RWPE2 (cell line): ENCODE results near the gene CSMD2.

Experiments used
- ATAC-seq: fragments of 200-7000 bp; cut with Tn5 transposase; 3 replicates; pipeline ENCODE4 v1.9.1; 2021; ENCODE audit warnings: low read depth
- DNase-seq: peaks from one replicate; pipeline ENCODE4 v3.0.0-alpha.2; 2020; ENCODE audit warnings: low spot score
- H3K27ac ChIP-seq: fragments of 450-650 bp; 2 replicates; pipeline ENCODE4 v1.5.1; 2017; ENCODE audit warnings: mild to moderate bottlenecking; ENCODE audit not compliant: poor library complexity, severe bottlenecking
- H3K27me3 ChIP-seq: fragments of 250-450 bp; sonication (Bioruptor Pico); 2 replicates; pipeline ENCODE4 v1.5.1; 2021; ENCODE audit warnings: mild to moderate bottlenecking, moderate library complexity; ENCODE audit not compliant: insufficient read depth, poor library complexity, severe bottlenecking
- H3K36me3 ChIP-seq: fragments of 250-450 bp; sonication (Bioruptor Pico); 2 replicates; pipeline ENCODE4 v1.5.1; 2020; ENCODE audit warnings: low read depth, mild to moderate bottlenecking, moderate library complexity
- H3K4me1 ChIP-seq: fragments of 250-450 bp; sonication (Bioruptor Pico); 2 replicates; pipeline ENCODE4 v1.5.1; 2021; ENCODE audit warnings: mild to moderate bottlenecking, moderate library complexity; ENCODE audit not compliant: insufficient read depth, poor library complexity, severe bottlenecking
- H3K4me3 ChIP-seq: fragments of 250-450 bp; sonication (Bioruptor Pico); 2 replicates; pipeline ENCODE4 v1.5.1; 2021; ENCODE audit warnings: mild to moderate bottlenecking, moderate library complexity; ENCODE audit not compliant: severe bottlenecking
- H3K9me3 ChIP-seq: fragments of 250-450 bp; sonication (Bioruptor Pico); 2 replicates; pipeline ENCODE4 v1.5.1; 2021; ENCODE audit warnings: mild to moderate bottlenecking, moderate library complexity; ENCODE audit not compliant: severe bottlenecking
- TF ChIP-seq, protein P1 (sequence below): fragments of 450-650 bp; IDR thresholded peaks from one replicate; pipeline ENCODE4 v1.5.1; 2017; ENCODE audit warnings: mild to moderate bottlenecking, moderate library complexity; ENCODE audit not compliant: poor library complexity, severe bottlenecking

The CSMD2 gene

GRCh38 chr1:33849211-33849610 lies 315.8 kb downstream of the CSMD2 start:
- no peaks in the 10 kb centered on the region for H3K9me3 ChIP-seq
- H3K27ac ChIP-seq: no peak overlapping the region
- TF ChIP-seq, protein P1, sequence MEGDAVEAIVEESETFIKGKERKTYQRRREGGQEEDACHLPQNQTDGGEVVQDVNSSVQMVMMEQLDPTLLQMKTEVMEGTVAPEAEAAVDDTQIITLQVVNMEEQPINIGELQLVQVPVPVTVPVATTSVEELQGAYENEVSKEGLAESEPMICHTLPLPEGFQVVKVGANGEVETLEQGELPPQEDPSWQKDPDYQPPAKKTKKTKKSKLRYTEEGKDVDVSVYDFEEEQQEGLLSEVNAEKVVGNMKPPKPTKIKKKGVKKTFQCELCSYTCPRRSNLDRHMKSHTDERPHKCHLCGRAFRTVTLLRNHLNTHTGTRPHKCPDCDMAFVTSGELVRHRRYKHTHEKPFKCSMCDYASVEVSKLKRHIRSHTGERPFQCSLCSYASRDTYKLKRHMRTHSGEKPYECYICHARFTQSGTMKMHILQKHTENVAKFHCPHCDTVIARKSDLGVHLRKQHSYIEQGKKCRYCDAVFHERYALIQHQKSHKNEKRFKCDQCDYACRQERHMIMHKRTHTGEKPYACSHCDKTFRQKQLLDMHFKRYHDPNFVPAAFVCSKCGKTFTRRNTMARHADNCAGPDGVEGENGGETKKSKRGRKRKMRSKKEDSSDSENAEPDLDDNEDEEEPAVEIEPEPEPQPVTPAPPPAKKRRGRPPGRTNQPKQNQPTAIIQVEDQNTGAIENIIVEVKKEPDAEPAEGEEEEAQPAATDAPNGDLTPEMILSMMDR: no peak
- ATAC-seq (0 out of 3 replicates have a peak, but pooled peaks have one; percentile 25), DNase-seq (no peak)
- no peak overlapping the region for H3K4me3 ChIP-seq
- no peaks in the 10 kb centered on the region for H3K36me3 ChIP-seq
- no peaks in the 10 kb centered on the region for H3K4me1 ChIP-seq
- H3K27me3 ChIP-seq: no peaks in the 10 kb centered on the region

DNA sequence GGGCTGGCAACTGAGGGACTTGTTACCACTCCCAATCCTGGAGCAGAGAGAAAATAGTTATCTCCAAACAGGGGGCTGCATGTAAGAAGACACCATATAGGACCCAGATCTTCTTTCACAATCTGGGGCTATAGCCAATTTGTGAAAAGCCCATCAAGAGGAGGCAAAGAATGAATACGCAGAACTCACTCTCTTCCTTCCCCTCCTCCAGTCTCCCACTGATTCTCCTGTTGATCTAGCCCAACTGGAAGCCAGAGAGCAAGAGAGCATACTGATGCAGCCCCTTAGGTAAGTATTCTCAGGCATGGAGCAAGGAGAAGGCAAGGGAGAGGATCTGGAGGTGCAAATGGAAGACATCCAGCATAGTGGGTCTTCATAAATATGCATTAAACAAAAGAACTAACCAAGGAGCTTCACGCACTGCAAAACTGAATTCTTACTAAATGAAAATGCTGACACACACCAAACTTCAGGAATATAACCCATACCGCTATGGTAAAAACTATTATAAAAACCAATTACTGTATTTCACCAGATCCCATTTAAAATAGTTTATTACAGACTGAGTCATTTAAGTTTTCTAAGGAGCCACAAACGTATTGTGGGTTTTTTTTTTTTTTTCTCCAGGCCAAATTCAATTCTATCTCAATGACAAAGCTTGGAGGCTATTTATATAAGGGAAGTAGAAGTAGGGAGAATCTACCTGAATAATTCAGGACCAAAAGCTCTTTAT lies 316.7 kb downstream of the CSMD2 start:
- H3K4me3 ChIP-seq: no peak overlapping the region
- H3K27me3 ChIP-seq: no peaks in the 10 kb centered on the region
- no peaks in the 10 kb centered on the region for H3K9me3 ChIP-seq
- DNase-seq (no peak), ATAC-seq (no peak)
- H3K36me3 ChIP-seq: no peaks in the 10 kb centered on the region
- no peak overlapping the region for H3K27ac ChIP-seq
- H3K4me1 ChIP-seq: no peaks in the 10 kb centered on the region
- TF ChIP-seq, protein P1: no peak

DNA sequence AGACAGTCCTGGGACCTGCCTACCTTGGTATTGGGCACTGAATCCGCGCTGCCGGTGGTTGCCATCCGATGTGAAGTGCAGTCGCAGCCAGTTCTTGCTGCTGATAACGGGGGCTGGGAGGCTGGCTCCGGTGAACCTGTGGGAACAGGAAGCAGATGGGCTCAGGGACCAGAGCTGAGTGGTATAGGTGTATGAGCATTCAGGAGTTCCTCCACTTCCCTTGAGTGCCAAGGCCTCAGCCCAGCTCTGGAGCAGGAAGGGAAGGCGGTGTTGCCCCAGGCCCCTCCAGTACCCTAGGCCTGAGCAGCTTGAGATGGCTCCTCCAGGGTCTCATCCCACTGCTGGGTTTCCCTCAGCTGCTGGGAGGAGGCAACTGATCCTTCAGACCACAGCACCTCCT lies 318.2 kb downstream of the CSMD2 start:
- ATAC-seq (no peak), DNase-seq (no peak)
- Histone ChIP-seq H3K9me3 (no peaks in the 10 kb centered on the region), H3K27ac (no peak overlapping the region), H3K27me3 (no peaks in the 10 kb centered on the region), H3K4me3 (no peak overlapping the region), H3K4me1 (no peaks in the 10 kb centered on the region), H3K36me3 (no peaks in the 10 kb centered on the region)
- TF ChIP-seq, protein P1: no peak

DNA sequence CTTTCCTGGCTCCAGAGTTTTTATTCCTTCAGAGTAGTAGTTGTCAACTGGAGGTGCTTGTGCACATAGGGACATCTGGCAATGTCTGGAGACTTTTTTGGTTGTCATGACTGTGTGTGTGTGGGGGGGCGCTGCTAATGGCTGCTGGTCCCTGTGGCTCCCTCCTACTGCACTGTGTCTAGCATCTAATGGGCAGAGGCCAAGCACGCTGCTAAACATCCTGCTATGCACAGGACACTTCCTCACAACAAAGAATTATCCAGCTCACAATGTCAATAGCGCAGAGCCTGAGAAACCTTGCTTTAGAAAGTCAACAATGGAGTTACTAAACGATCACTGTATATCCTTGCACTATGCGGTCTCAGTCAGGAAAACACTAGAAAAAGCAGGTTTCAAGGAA lies 320.9 kb downstream of the CSMD2 start:
- no peaks in the 10 kb centered on the region for H3K9me3 ChIP-seq
- DNase-seq (no peak), ATAC-seq (no peak)
- no peaks in the 10 kb centered on the region for H3K36me3 ChIP-seq
- no peak overlapping the region for H3K4me3 ChIP-seq
- TF ChIP-seq, protein P1: no peak
- no peaks in the 10 kb centered on the region for H3K4me1 ChIP-seq
- H3K27me3 ChIP-seq: no peaks in the 10 kb centered on the region
- no peak overlapping the region for H3K27ac ChIP-seq

DNA sequence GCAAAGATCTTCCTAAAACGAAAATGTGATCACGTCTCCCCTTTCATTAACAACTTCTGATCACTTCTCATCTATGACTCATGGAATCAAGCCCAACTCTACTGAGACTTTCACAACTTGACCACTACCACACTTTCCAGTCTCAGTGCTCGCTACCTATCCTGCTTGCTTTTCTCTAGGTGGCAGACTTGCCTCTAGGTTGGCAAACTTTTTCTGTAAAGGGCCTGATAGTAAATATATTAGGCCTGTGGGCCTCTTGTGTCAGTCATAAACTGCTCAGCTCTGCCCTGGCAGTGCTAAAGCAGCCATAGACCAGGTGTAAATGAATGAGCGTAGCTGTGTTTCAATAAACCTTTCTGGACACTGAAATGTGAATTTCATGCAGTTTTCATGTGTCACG lies 322.7 kb downstream of the CSMD2 start:
- Histone ChIP-seq H3K27me3 (no peaks in the 10 kb centered on the region), H3K4me3 (no peak overlapping the region), H3K4me1 (no peaks in the 10 kb centered on the region), H3K9me3 (no peaks in the 10 kb centered on the region), H3K36me3 (no peaks in the 10 kb centered on the region), H3K27ac (no peak overlapping the region)
- ATAC-seq (no peak), DNase-seq (no peak)
- TF ChIP-seq, protein P1: no peak
